ENCODE measurements around the gene UVSSA. TPM values are rescaled to one million over a fixed set of nuclear protein-coding genes. Genes with fewer than 3 reads are reported as not detected.
"Not testable (repeated sequence)": the region's sequence is repeated elsewhere in the genome, so short reads cannot be mapped to it uniquely, and the experiment has no call there.

UVSSA gene
- polyA plus RNA-seq, 1 donor from 2014 or later, result 13.3 TPM

- no peaks in the 10 kb centered on the region for H3K9me2 ChIP-seq (ENCODE audit: insufficient read depth, low read length)
- H3K36me3 ChIP-seq (ENCODE audit: insufficient read depth, low read length), result peaks cover 8% of the 10 kb centered on the region
- no peak overlapping the region for H3K4me2 ChIP-seq (ENCODE audit: low read length)
- H4K20me1 ChIP-seq (ENCODE audit: insufficient read depth), result no peaks in the 10 kb centered on the region
- no peaks in the 10 kb centered on the region for H3K27me3 ChIP-seq (ENCODE audit: insufficient read depth, low read depth, low read length)
- no peaks in the 10 kb centered on the region for H3F3A ChIP-seq (ENCODE audit: insufficient read depth, low read length, poor library complexity, severe bottlenecking)
- H3K27ac ChIP-seq (ENCODE audit: low read length), result no peak overlapping the region
- no peaks in the 10 kb centered on the region for H3K9me3 ChIP-seq (ENCODE audit: low read length)
- no peak overlapping the region for H3K9ac ChIP-seq (ENCODE audit: low read length)
- TF ChIP-seq EP300 (conservative IDR thresholded peaks at IDR 0.05; ENCODE audit: poor library complexity, severe bottlenecking) (no peak), MXI1 (conservative IDR thresholded peaks at IDR 0.05; ENCODE audit: poor library complexity, severe bottlenecking) (no peak), TAF1 (IDR thresholded peaks at IDR 0.05; ENCODE audit: low read depth) (no peak), RAD21 (conservative IDR thresholded peaks at IDR 0.05) (no peak), CTCF (IDR thresholded peaks at IDR 0.05; ENCODE audit: poor library complexity, severe bottlenecking) (no peak), POLR2AphosphoS5 (IDR thresholded peaks at IDR 0.05) (no peak), SMC3 (conservative IDR thresholded peaks at IDR 0.05; ENCODE audit: poor library complexity) (no peak), EZH2 (IDR thresholded peaks at IDR 0.05; ENCODE audit: borderline replicate concordance, insufficient read depth, low read length, poor library complexity, severe bottlenecking) (no peak)
- TF ChIP-seq, protein P1, sequence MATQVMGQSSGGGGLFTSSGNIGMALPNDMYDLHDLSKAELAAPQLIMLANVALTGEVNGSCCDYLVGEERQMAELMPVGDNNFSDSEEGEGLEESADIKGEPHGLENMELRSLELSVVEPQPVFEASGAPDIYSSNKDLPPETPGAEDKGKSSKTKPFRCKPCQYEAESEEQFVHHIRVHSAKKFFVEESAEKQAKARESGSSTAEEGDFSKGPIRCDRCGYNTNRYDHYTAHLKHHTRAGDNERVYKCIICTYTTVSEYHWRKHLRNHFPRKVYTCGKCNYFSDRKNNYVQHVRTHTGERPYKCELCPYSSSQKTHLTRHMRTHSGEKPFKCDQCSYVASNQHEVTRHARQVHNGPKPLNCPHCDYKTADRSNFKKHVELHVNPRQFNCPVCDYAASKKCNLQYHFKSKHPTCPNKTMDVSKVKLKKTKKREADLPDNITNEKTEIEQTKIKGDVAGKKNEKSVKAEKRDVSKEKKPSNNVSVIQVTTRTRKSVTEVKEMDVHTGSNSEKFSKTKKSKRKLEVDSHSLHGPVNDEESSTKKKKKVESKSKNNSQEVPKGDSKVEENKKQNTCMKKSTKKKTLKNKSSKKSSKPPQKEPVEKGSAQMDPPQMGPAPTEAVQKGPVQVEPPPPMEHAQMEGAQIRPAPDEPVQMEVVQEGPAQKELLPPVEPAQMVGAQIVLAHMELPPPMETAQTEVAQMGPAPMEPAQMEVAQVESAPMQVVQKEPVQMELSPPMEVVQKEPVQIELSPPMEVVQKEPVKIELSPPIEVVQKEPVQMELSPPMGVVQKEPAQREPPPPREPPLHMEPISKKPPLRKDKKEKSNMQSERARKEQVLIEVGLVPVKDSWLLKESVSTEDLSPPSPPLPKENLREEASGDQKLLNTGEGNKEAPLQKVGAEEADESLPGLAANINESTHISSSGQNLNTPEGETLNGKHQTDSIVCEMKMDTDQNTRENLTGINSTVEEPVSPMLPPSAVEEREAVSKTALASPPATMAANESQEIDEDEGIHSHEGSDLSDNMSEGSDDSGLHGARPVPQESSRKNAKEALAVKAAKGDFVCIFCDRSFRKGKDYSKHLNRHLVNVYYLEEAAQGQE (IDR thresholded peaks at IDR 0.05; ENCODE audit: borderline replicate concordance), result no peak
- no peak overlapping the region for H2AFZ ChIP-seq (ENCODE audit: low read depth, low read length)
- no peak overlapping the region for H3K4me3 ChIP-seq (ENCODE audit: low read length)
- no peaks in the 10 kb centered on the region for H3K79me2 ChIP-seq (replicated peaks; ENCODE audit: insufficient read depth, low read length)
Measured at GRCh38 chr4:1323635-1324442, 23.2 kb upstream of the UVSSA start.

DNA sequence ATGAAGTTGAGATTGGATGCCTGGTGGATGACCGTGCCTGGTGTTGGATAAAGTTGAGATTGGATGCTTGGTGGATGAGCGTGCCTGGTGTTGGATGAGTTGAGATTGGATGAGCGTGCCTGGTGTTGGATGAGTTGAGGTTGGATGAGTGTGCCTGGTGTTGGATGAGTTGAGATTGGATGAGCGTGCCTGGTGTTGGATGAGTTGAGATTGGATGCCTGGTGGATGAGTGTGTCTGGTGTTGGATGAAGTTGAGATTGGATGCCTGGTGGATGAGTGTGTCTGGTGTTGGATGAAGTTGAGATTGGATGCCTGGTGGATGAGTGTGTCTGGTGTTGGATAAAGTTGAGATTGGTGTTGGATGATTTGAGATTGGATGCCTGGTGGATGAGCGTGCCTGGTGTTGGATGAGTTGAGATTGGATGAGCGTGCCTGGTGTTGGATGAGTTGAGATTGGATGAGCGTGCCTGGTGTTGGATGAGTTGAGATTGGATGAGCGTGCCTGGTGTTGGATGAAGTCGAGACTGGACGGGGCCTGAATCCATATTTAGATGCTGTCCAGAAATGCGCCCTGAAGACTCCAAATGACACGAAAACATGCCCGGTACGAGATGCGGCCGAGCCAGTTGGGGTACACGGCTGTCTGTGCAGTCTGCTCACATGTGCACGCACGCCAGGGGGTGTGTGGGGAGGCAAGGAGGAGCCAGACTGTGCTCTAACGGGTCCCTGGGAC, 22.4 kb upstream of the UVSSA start:
- H3K36me3 ChIP-seq (ENCODE audit: insufficient read depth, low read length); H3K27ac ChIP-seq (ENCODE audit: low read length); H3F3A ChIP-seq (ENCODE audit: insufficient read depth, low read length, poor library complexity, severe bottlenecking); H4K20me1 ChIP-seq (ENCODE audit: insufficient read depth); H3K9me2 ChIP-seq (ENCODE audit: insufficient read depth, low read length); H3K9ac ChIP-seq (ENCODE audit: low read length); H2AFZ ChIP-seq (ENCODE audit: low read depth, low read length); H3K79me2 ChIP-seq (replicated peaks; ENCODE audit: insufficient read depth, low read length); H3K27me3 ChIP-seq (ENCODE audit: insufficient read depth, low read depth, low read length); H3K4me2 ChIP-seq (ENCODE audit: low read length); H3K4me3 ChIP-seq (ENCODE audit: low read length); H3K9me3 ChIP-seq (ENCODE audit: low read length): not testable (repeated sequence)

All from neural cell (in vitro differentiated cells).